ENCODE data around the gene RPF1.
"Not testable (repeated sequence)": the region's sequence is repeated elsewhere in the genome, so short reads cannot be mapped to it uniquely, and the experiment has no call there.

RPF1 gene, protein sequence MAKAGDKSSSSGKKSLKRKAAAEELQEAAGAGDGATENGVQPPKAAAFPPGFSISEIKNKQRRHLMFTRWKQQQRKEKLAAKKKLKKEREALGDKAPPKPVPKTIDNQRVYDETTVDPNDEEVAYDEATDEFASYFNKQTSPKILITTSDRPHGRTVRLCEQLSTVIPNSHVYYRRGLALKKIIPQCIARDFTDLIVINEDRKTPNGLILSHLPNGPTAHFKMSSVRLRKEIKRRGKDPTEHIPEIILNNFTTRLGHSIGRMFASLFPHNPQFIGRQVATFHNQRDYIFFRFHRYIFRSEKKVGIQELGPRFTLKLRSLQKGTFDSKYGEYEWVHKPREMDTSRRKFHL

DNA sequence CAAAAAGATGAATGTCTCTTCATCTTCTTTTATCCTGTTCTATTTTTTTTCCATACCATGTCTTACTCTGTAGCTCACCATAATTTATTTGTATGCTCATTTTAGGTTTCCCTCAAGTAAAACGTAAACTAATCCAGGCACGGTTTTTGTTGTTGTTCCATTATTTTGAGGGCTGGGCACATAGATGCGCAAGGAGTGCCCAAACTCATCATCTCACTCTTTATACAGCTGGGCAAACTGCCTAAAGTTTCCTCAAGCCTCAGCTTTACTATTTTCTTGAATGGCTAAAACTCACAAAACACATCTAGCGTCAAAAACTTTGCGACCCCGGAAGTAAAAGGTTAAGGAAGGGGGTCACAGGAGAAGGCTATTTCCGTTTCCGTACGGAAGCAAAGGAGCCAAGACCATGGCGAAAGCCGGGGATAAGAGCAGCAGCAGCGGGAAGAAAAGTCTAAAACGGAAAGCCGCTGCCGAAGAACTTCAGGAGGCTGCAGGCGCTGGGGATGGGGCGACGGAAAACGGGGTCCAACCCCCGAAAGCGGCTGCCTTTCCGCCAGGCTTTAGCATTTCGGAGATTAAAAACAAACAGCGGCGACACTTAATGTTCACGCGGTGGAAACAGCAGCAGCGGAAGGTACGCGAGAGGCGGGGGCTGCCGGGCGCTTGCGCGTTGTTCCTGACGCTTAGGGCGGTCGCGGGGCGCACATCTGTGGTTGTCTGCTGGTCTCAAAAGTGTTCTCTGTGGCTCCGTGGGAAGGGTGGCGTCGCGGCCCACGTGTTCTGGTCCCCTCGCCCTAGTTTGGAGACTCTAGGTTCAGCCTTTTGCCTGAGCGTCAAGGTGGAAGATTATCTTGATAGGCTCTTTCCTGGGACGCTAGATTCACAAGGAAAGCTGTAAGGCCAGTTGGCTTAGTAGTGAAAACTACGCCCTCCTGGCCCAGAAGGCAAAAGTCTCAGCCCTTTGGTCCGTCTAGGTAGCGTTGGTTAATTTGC is at the start of gene RPF1:
Gene RPF1 (plus strand): TSS at position 391 of the 993 bp plus-strand sequence. CDS start 16 bp downstream, at position 407.
- DNase-seq = peak; percentile 84

DNA sequence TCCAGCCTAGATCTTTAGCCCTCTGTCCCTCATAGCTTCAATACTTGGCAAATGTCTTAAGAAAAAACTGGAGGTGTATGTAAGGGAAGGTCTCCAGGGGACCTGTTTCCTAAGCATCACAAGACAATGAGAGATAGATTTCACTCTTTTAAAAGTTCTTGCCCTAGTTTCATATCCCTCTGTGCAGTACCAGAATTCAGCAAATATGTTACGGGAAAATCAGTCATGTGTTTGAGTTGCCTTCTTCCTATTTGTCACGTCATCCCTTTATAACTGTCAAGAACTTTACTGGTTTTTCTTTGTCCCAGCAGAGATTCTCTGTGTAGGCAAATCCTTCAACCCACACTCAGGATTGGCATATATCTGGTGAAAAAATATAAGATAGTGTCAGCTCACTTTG is 48.5 kb upstream of the RPF1 start:
- DNase-seq = no peak

DNA sequence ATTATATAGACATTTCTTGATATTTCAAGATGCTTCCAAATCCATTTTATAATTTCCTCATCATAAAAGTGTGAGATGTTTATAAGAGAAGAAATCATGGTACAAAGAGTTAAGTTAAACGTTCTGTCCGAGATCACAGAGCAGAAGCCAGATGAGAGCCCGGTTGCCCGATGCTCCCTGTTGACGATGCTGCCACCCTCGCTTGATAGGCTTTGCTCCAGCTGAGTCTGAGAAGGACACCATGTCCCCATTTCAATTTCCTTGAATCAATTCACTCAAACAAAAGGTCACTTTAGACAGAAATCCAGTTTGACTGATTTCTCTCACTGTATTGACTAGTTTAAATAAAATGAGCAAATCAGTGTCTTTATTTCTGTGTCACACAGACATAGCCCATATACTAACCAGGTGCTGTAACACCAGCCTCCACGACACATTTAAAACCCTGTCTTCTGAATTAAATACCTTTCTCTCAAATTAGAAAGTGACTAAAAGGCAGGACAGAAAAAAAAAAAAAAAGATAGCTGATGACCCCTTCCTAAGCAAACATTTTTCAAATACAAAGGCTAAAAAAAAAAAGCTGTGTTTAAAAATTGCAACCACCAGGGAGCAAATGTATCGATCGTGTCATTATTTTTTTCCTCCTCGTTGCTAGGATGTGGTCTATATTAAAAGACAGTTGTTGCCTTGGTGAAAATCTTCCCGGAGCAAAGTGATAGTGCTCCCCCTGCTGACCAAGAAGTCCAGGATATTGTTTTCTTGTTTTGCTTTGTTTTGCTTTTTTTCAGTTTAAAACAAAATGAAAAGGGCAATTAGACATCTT is 45.6 kb upstream of the RPF1 start:
- peak; percentile 77 for DNase-seq

DNA sequence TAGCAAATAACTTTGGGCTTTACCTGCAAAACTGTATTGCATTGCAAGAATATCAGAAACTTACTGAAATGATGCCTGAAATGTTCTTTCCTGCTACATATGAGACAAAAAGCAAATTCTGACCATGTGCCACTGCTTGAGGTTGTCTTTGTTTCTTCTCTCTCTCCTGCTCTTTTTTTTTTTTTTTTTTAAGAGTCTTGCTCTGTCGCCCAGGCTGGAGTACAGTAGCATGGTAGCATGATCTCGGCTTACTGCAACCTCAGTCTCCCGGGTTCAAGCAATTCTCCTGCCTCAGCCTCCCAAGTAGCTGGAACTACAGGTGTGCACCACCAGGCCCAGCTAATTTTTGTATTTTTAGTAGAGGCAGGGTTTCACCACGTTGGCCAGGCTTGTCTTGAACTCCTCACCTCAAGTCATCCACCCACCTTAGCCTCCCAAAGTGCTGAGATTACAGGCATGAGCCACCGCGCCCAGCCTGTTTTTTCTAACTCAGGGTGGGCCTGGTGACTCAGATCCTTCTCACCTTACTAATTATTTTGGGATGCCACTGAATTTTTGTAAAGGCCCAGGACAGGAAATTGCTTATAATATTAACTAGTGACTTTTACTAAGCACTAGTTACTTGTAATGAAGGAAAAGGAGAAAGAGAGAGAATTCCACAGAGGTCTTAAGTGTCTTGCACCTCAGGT is 44.8 kb upstream of the RPF1 start:
- DNase-seq = no peak

DNA sequence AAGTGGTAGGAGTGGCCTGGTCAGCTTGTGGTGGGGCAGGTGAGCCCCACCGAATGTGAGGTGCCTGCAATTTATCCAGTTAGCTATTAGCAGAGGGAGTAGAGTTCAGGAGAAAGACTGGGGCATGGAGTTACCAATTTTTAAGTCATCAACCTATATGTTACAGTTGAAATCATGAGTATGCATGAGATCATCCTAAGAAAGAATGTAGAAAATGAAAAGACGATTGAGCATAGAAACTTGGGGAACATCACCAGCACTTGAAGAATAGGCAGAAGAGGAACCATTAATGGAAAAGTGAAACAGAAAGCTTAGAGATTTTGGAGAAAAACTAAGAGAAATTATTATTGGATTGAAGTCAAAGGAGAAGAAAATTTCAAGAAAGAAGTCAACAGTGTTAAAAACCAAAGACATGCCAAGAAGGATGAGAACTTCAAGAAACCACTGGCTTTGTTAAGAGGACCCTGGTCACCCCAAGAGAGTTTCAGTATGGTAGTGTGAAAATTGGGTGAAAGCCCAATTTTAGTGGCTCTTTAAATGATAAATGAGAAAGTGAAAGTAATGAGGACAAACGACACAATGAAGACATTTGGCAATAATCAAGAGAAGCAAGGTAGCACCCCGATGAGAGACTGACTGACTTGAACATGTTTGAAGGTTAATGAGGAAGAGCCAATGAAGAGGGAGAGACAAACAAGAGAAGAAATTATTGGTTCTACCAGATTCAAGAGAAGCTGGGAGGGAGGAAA is 44.1 kb upstream of the RPF1 start:
- DNase-seq = peak; percentile 36

DNA sequence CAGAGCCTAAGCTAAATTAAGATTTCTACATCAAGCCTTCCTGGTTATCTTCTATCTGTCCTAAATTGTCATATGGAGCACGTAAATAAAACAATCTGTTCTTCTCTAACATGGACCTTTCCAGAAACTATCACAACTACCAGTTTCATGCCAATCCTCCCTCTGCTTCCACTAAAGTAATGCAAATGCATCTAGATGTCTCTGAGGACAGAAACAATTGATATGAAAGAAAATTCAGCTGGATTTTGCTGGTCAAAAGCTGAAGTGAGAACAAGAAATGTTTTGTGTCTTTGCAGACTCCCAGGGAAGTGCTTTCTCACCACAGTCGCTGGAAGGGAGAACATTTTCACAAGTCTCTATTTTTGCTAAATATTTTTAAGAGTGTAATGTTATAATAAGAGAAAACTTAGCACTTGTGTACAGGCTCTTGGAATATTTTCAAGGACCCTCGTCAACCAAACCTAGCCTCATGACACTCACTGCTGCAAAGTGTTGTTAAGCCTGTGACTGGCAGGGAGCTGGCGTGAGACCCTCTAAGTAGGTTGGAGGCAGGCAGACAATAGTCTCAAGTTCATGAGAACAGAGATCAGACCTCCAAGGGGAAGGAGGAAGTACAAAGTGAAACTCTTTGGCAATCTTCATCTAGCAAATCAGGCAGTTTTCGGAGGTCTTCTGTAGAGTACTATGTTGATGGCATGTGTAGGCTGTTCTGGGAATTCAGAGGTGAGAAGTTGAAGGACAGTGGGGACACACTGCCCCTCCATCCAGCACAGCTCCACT is 42.0 kb upstream of the RPF1 start:
- DNase-seq = no peak

DNA sequence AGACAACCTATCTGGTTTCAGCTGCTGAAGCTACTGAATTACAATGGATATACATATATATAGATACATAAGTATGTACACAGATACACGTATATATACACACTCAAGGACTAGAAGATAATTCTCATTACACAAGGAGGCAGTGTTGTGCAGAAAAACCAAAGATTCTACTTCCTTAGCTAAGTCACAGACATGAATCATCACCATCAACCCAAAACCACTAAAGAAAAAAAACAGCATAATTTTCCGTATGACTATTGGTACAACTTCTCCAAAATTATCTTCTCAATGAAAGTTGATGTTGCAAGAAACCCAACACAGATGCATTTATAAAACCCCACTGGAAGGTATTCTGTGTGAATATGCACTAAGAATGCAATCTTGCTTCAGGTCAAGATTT is 36.8 kb upstream of the RPF1 start:
- peak; percentile 84 for DNase-seq

DNA sequence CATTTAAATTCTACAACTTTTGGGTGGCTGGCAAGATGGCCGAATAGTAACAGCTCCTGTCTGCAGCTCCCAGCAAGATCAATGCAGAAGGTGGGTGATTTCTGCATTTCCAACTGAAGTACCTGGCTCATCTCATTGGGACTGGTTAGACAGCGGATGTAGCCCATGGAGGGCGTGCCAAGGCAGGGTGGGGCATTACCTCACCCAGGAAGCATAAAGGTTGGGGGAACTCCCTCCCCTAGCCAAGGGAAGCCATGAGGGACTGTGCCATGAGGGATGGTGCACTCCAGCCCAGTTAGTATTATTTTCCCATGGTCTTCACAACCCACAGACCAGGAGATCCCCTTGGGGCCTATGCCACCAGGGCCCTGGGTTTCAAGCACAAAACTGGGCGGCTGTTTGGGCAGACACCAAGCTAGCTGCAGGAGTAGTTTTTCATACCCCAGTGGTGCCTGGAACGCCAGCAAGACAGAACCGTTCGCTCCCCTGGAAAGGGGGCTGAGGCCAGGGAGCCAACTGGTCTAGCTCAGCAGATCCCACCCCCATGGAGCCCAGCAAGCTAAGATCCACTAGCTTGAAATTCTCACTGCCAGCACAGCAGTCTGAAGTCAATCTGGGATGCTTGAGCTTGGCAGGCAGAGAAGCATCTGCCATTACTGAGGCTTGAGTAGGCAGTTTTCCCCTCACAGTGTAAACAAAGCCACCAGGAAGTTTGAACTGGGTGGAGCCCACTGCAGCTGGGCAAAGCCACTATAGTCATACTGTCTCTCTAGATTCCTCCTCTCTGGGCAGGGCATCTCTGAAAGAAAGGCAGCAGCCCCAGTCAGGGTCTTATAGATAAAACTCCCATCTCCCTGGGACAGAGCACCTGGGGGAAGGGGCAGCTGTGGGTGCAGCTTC is 36.1 kb upstream of the RPF1 start:
- DNase-seq = not testable (repeated sequence)

DNA sequence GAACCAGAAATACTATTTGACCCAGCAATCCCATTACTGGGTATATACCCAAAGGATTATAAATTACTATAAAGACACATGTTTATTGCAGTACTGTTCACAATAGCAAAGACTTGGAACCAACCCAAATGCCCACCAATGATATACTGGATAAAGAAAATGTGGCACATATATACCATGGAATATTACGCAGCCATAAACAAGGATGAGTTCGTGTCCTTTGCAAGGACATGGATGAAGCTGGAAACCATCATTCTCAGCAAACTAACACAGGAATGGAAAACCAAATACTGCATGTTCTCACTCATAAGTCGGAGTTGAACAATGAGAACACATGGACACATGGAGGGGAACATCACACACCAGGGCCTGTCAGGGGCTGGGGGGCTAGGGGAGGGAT is 30.4 kb upstream of the RPF1 start:
- DNase-seq = not testable (repeated sequence)

DNA sequence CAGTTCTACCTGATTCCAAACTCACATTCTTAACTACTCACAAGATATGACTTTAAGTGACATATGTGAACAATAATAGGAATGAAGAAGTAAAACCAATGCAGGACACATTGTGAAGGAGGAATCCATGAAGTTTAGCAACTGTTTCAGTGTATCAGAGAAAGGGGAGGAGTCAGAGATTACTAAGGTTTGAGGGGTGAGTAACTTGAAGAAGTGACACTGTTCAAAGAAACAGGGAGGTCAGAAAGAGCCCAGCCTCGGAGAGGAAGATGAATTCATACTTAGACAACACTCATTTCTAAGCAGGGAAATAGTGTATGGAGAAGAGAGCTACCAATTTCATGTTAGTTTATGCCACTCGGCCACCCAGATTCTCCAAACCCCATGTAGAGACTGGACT is 28.2 kb upstream of the RPF1 start:
- no peak for DNase-seq

DNA sequence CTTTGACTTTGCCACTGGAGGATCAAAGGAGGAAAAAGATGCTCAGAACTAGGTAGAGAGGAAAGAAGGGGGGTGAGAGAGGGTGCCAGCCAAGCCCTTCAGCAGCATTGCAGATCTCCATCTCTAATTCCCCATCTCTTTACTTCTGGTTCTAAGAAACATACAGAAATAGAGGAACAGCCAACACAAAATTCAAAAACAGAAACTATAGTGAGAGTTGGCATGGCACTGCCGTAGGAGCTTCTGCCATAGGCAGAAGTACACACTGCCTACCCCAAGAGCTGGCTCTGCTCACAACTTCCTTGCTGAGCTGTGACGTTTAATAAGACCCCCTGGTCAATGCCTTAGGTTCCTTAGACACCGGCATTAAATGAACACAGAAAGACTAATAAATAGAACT is 26.6 kb upstream of the RPF1 start:
- DNase-seq = no peak

DNA sequence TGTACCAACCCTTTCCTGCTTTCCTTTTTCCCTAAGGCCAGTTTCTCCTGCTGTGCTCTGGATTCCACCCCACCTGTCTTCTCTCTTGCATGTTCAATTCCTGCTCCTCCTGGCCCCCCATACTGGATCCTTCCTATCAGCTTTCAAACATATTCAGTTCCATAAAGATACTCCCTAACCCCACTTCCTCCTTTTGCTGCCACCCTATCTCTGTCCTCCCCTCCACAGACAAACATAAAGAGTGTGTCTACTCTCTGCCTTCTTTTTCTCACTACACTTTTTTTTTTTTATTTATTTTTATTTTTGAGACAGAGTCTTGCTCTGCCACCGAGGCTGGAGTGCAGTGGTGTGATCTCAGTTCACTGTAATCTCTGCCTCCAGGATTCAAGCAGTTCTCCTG is 16.9 kb upstream of the RPF1 start:
- DNase-seq = no peak

DNA sequence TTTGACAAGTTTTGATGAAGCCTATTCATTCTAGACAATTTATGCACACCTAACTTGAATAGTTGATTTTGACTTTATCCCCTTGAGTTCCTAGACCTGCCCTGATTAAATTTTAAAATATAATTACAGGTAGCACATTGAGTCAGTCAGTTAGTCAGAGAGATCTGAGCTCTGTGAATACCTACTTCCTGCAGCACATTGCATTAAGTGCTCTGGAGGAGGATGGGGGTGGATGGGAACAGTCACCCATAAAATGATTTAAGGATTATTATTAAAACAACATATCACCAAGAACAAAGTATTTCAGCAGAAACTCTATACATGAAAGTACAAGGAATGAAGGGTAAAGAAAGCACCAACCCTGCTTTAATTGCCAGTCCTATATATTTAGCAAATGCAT is 11.8 kb upstream of the RPF1 start:
- no peak for DNase-seq

DNA sequence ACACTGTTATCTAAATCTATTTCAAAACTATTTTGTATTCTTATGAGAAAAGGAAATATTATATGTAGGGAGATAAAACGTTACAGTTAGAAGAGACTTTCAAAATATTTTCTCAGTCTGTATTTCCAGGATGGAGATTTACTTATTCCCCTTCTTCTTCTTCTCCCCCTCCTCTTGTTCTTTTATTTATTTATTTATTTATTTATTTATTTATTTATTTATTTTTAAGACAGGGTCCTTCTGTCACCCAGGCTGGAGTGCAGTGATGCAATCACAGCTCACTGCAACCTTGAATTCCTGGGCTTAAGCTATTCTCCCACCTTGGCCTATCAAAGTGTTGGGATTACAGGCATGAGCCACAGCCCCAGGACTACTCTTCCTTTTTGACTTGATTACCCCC is 2.8 kb upstream of the RPF1 start:
- DNase-seq = no peak

DNA sequence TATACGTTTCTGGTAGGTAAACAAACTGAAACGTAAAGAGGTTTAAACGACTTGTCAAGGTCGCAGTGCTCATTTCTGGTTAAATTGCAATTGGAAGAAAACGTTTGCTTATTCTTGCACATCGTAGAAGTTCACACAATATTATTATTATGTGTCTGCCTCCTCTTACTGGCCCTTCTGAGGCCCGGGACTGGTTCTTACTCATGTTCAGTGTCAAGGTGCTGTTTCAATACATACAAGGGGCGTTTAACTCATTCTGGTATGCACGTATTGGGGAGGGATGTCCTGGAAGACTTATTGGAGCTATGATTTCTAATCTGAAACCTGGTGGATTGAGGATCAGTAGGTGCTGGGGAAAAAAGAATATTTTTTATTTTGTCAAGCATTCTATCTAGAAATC is 932 bp downstream of the RPF1 start:
- peak; percentile 16 for DNase-seq

DNA sequence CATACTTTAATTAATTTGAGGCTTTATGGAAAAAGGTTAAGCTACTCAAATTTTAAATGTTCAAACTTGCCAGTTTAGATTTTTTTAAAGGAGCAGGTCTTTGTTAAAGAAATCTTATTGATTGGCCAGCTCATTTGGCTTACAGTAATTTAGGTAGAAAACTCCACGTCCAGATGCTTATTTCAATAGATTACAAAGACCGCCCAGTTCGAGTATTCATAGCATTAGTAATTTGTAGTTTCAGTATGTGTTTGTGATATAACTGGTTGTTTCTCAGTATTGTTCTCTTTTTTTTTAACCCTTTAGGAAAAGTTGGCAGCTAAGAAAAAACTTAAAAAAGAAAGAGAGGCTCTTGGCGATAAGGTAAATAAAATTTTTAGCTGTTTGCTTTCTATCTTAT is 1.6 kb downstream of the RPF1 start:
- DNase-seq = no peak

DNA sequence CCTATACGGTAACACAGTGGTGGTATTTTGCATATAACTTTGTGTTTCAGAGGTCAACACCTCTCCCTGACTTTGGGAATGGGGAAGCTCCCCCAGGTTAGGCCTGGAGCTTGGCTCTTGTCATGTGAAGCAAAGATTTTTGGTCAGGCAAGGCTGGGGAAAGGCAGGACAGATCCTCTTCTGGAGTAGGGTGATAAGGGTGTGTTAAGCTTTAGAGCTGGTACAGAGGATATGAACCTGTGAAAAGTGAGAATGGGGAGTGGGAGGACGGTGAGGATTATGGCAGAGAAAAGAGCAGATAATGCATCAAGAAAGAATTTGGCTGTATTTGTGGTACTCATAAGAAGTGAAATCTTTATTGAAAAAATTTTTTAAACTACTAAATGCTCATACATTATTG is 2.3 kb downstream of the RPF1 start:
- no peak for DNase-seq

DNA sequence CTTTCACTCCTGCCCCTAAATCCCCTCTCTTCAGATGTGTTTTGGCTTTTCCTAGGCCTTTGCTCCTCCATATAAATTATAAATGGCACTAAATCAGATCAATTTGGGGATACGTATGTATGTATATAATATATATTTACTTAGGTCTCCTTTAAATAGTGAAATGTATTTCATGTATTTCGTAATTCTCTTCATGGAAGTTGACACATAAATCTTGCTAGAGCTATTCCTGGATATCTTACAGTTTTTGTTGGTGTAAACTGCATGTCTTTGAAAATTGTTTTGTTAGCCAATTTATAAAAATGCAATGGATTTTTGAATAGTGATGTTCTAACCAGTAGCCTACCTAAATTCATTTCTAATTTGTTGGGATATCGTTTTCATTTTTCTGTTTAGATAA is 9.0 kb downstream of the RPF1 start:
- DNase-seq = no peak

DNA sequence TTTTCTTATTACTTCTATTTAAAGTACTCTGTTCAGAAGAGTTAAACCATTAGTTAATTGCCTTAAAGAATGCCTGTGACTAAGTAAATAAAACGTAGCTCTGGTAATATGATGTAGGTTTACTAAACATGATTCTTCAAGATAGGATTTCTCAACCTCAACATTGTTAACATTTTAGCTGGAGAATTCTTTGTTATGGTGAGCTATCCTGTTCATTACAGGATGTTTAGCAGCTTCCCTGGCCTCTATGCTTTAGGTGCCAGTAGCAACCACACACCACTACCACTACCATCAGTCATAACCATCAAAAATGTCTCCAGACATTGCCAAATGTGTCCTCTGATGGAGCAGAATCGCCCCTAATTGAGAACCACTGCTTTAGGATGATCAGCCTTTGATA is 10.7 kb downstream of the RPF1 start:
- DNase-seq = no peak

DNA sequence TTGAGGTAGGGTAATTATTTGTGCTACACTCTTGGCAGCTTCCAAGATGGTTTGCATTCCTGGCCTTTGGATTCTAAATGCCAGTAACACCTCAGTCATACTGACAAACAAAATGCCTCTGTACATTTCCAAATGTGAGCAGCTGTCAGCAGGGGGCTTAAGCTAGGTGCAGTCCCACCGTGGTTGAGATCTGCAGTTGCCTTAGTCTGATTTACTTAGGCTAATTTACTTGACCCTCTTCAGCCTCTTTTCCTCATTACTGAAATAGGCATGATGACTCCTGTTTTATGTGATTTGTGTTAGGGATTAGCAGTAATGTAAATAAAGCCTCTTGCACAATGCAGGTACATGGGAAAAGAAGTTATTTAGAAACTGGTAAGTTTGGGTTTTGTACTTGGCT is 13.7 kb downstream of the RPF1 start:
- DNase-seq = no peak

All from HCEC 1CT (cell line).